ENCODE measurements around the gene REG4.
"Not testable (repeated sequence)": the region's sequence is repeated elsewhere in the genome, so short reads cannot be mapped to it uniquely, and the experiment has no call there.

Gene REG4

DNA sequence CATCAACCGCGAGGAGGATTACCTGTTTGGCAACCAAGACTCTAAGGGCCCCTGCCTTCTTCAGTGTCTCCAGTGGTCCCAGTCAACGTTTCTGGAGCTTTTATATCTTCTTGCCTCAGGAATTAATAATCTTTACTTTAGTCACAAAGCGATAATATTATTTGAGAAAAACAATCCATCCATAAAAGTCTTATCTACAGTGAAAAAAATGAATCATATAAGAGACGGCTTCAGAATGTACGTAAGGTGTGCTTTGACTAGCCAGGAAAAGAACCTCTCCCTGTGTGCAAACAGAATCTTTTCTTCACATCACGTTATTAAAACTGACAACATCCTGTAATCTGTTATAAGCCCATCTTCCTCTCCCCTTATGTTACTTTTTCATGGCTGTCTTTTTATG is at the start of gene REG4:
TSS of gene REG4 (minus strand) at position 74 of the 400 bp plus-strand sequence. CDS start 2,691 bp downstream, outside the sequence.
- DNase-seq: no peak

DNA sequence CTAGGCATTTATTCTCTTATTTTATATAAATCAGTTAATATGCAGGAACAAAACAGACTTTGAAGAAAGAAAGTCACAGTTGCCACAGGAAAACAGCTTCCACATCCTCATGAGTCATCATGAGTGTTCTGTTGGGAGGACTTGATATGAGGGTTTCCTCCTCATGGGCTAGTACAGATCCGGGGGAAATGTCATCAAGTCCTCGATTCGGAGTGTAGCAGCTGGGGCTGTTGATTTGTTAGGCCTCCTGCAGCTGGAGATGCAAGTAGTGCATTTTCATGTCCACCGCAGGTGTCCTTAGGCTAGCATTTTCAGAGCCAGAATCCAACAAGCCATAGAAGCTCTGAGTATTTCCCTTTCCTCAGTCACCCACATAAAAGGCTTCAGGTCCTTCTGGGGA is 48.4 kb upstream of the REG4 start:
- DNase-seq: peak; percentile 52

DNA sequence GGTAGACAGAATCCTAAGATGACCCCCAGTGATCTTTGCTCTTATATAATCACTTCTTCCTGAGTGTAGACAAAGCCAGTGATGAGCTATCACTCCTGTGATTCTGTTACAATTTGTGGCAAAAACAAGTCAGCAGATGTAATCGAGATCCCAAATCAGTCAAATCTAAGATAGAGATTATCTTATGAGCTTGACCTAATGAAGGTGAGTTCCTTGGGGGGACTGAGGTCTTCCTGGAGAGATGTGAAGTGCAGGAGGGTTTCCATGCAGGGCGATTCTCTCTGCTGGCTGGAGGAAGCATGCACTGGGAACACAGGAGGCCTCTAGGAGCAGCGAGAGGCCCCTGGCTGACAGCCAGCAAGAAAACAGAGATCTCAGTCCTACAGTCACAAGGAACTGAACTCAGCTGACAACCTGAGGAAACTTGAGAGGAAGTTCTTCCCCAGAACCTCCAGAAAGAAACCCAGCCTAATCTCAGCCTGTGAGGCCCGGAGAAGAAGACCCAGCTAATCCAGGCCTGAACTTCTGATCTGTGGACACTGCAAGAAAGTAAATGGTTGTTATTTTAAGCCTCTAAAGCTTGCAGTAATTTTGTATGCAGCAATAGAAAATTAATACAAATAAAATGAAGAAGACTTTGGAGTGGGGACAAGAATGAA is 47.4 kb upstream of the REG4 start:
- DNase-seq: not testable (repeated sequence)

DNA sequence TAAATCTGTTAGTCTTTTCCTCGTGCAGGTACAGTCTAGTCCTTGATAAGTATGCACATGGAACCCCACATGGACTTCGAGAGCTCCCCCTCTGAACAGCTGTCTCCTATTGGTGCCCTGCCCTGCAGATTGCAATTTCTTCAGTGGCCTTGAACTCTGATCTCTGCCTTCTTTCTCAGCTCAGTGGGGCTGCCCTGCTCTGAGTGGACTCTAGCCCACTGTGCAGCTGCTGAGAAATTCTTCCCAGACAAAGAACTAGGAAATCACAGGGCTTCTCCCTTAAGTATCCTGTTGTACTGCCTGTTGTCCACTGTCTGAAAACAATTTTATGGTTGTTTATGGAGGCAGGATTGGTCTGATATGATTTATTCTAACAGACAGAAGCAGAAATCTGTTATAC is 46.9 kb upstream of the REG4 start:
- DNase-seq: no peak

DNA sequence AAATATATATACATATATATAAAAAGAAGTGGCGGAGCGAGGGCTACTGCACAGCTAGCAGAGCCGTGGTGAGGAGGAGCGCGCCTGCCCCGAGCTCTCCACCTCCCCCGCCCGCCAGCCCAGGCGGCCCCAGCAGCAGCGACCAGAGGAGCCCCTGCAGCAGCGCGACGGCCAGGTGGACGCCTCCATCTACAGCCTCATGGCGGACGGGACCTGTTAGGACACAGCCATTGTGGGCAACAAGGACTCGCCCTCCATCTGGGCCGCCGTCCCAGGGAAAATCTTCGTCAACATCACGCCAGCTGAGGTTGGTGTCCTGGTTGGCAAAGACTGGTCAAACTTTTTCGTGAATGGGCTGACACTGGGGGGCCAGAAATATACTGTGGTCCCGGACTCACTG is 41.9 kb upstream of the REG4 start:
- no peak for DNase-seq

DNA sequence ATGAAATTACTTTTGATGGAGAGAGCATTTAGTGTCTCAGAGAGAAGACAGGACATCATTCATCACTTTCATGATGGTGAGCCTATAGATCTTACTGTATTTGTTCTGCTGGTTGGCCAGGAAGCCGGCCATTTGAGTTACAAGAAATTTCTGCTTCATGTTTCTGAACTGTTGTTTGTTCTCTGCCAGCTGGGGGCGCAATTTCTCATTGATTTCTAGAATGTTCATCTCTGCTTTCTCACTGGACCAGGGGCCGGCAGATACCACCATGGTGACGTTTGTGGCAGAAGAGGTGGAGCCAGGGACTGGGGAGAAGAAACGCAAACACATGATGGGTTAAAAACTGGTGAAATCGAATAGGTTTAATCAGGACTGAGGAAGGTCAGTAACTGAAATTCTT is 32.9 kb upstream of the REG4 start:
- DNase-seq: not testable (repeated sequence)

DNA sequence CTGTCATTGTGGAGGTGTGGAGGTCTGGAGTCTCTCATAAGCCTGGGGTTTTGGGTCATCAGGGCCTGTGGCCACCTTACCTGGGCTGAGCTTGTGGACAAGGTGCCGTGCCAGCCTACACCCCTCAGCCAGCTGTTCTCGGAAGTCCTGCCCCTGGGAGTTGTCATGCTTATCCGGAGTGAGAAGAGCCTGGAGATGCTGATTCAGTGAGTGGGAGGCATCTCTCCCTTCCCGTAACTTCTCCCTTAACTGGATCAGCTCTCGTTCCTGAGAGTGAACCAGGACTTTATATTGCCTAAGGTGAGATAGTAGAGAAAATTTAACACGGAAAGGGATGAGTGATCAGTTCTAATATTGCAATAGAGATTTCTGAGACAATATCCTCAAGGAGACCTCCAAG is 30.0 kb upstream of the REG4 start:
- no peak for DNase-seq

DNA sequence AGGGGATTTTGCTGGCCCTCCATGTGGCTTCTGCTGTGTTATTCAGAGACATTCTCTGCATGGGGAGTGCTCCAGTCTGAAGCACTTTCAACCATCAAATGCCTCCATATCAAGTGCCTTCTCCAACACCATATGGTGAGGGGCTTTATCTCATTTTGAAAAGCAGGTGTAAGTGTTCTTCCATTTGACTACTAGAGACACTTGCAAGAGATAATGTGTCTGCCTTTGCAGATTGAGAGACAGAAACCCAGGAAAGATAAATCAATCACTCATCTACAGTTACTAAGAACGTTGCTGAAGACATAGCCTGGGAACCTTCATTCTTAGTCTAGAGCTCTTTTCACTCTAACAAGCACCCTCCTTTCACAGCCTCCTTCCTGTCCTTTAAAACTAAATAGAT is 29.5 kb upstream of the REG4 start:
- no peak for DNase-seq

DNA sequence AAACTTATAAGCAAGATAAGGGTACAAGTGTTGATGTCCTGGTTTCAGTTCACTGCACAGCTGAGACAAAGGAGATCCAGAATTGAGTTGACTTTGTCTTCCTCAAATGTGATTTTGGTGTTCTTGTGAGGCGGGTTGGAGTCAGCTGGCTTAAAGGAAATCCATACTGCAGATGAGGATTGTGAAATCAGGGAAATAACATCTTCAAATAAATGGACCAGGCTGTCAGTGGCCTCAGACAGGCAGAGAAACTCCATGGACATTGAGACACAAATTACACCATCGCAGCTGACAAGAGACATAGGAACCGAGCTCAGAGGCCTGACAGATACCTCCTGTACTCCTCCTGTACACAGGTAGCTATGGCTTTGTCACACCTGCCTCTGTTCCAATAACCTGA is 27.0 kb upstream of the REG4 start:
- DNase-seq: no peak

DNA sequence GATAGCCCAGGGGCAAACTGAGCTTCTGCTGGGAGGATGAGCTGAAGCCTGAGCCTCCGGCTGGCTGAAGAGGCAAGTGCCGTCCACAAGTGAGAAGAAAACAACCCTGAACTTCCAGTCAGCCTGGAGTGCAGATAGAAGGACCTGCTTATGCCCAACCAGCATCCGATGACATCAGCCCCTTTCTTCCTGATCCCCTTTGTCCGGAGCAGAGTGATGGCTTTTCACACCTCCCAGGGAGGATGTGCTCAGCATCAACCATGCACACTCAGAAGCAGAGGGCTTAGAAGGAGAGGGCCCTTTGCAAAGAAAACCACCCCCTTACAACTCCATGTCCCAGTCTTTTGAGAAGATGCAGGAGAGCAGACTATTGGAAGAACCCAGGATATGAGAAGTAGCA is 23.7 kb upstream of the REG4 start:
- DNase-seq: no peak

DNA sequence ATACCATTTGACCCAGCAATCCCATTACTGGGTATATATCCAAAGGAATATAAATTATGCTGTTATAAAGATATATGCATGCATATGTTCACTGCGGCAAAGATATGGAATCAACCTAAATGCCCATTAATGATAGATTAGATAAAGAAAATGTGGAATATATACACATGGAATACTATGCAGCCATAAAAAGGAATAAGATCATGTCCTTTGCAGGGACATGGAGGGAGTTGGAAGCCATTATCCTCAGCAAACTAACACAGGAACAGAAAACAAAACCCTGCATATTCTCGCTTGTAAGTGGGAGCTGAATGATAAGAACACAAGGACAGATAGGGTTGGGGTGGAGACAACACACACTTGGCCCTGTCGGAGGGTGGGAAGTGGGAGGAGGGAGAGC is 19.8 kb upstream of the REG4 start:
- DNase-seq: no peak

DNA sequence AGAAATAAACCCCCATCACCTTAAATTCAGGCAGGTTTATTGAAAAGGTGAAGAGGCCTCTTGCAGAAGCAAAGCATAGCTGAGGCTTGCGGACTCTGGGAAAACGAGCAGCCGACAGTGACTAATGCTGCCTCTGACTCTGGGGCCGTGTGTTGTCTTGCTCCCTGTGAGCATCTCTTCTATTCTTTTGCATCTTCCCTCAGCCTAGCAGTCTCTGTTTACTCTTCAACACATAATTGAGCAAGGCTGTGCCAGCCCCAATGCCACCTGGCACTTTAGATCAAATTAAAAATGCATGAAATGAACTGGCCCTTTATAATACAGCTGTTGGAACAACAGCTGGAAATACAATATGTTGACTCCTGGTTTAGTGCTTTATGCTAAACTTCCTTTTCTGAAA is 18.4 kb upstream of the REG4 start:
- no peak for DNase-seq

DNA sequence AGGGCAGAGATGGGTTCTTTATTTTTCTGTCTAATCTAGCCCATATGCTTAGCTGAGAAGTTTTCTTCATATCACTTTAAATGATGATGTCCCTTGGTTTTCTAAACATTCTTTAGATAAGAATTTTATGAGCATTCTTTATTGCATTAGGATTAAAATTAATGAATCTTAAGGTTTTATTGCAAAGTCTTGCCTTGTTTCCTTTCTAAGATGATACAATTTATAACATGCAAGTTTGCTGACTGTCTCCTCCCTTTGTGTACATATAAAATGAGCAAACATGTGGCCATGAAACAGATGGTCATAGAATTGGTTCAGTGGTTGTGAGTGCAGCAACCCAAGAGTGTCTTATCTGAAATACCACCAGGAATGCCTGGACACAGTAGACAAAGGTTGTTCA is 17.7 kb upstream of the REG4 start:
- DNase-seq: not testable (repeated sequence)

DNA sequence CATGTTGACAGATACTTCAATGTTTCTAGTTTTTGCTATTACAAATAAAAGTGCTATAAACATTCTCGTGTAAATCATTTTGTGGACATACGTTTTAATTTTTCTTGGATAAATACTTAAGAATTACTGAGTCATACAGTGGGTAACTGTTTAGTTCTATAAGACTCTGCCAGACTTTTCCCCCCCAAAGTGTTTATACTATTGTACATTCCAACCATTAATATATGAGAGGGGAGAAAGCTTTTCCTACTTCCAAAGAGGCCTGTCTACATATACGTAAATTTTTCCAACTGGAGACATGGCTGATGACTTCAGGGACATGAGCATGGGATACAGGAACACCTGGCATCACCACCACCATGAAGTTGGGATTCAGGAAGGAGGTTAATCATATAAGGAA is 17.0 kb upstream of the REG4 start:
- no peak for DNase-seq

DNA sequence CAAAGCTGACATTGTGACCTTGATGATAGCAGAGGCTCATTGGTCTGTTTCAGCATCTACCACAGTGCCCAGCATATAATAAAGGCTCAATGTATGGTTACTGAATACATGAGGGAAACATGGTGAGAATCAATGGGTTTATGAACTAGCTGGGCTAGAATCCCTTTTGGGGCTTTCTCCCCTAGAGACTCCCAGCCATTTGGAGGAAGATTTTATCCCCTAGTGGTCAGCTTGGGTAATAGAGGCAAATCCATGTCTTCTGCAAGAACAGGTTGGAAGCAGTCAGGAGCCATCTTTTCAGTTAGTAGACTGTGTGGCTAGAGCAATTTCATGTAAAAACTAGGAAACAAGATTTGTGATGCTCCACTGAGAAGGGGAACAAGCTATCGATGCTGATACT is 15.8 kb upstream of the REG4 start:
- DNase-seq: peak; percentile 4

DNA sequence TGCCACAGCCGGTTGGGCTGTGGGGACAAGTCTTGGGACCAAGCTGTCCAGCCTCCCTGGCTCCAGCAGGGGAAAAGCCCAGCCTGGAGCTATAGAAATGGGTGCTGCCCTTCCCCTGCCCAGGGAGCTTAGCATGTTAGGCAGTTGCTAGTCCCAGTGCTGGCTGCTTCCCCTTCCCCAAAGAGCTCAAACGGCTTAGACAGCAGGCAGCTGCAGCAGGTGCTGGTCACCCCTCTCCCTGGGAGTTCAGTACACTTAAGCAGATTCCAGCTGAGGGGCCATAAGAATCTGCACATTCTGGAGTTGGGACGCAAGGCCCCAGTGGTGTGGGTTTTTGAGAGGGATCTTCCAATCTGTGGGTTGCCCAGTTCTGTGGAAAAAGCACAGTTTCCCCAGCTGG is 11.1 kb upstream of the REG4 start:
- no peak for DNase-seq

DNA sequence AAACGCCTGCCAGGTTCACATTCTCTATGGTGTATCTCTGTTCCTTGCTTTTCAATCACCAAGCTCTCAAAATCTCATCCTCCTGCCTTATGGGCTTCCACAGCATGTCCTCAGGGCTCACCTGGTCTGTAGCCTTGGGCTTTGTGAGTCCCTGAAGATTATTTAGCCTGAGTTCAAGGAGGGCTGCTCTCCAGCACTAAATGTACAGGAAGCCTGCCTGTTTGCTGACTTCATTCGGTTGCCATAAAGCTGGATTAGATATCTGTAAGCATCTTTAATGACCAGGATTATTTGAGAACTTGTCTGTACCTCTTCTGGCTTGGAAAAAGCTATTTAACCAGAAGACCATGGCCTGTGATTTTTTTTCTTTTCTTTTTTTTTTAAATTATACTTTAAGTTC is 6.9 kb upstream of the REG4 start:
- no peak for DNase-seq

DNA sequence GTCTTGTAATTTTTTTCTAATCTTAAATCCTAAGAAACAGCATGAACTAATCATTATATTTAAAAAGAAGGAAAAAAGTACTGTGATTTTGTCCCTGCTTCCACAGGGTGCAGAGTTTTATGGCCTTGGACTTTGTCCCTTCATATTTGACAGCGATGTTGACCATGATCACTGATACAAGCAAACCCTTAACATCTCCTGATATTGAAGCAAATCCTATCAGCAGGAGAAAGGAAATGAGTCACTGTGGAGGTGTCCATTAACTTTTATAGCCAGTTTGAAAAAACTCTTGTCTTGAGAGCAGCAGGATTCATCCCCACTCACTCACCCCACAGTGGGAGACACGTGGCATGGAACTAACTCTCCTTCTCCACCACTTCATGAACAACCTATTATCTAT is 5.1 kb upstream of the REG4 start:
- no peak for DNase-seq

DNA sequence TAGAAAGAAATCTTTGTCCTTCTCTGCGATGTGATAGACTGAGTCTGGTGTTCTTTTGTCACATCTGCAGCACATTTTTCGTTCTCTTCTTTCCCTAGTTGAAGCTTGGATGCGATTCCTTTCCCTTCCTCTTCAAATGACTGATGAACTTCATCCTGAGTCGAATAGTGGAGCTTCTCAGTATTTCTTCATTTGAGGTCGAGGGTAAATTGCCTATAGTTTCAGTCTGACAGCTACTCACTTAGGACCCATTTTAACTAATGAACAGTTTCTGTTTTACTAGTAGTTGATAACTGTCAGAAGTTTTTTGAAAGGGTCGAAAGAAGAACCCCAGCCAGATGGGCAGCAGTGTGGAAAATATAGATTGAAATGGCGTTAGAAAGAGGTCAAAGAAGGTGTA is 4.7 kb upstream of the REG4 start:
- DNase-seq: no peak

DNA sequence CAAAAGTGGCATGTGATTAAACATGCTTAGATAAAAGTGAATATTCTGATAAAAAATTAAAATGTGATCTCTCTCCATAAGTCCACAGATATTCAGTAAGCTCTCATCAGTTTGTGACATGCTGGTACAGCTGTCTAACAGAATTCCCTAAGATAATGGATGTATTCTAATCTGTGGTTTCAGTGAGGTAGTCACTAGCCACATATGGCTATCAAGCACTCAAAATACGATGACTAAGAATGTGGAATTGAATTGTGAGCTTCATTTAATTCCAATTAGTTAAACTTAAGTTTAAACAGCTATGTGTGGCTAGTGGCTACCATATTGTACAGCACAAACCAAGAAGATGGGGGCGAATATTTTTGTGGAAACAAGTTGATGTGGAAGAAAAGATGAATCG is 4.1 kb upstream of the REG4 start:
- DNase-seq: no peak

DNA sequence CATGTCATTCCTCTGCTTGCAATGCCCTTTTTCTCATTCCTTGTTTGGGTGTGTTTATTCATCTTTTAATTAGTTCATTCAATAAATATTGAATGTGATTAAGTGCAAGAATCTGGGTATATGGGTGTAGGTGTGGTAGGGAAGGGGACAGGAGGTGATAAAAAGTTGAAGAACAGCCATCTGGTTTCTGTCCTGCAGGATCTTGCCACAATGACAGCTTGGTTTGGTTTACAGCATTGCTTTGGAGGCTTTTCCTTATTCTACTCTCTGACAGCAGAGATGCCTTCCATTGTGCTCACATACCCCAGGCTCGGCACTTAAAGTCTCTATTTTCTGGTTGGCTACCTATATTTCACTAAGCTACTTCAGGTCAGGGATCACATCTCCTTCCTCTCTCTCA is 3.0 kb upstream of the REG4 start:
- no peak for DNase-seq

DNA sequence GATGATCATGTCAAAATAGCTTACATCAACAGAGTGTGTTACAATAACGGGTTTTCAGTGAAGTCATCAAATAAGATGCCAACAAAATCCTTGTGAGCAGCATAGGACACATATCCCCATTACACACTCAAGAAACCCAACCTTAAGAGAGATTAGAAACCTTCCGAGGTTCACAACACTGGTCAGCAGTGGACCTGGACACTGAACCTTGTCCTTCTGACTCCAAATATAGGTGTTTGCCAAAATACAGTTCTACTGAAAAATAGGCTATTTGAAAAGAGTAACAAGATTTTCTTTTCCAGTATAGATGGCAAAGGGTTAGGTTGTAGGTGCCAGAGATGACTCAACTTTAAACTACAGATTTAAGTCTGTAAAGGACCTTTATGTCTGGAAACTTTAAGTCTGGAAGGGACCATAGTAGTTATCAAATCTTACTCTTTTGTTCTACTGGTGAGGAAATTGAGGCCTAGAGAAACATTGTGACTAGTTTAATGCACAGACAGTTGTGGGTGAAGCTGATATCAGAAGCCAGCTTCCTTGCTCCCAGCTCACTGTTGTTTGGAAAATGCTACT is 811 bp upstream of the REG4 start:
- peak; percentile 20 for DNase-seq

DNA sequence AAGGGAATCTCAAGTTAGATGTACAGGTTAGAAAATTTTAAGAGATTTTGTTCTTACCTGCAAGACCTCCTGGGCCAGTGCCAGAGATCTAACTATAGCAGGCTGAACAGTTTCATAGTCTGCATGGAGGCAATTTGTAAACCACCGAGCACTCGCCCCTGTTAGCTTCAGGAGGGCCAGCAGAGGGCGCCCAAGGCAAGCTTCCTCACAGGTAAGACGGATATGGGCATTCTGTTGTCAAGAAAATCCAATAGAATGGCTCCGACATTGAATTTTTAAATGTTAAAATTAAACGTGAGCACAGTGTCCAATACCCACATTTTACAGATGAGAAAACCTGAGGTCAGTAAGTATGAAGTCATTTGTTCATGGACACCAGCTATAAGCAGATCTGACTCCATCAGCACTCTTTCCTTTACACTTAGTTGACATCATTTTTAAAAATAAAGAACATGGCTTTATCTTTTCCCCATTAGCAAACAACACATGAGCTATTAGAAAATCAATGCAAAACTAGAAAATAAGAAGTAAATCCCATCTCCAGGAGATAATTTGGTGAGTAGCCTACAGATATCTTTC is 2.2 kb downstream of the REG4 start:
- peak; percentile 70 for DNase-seq

DNA sequence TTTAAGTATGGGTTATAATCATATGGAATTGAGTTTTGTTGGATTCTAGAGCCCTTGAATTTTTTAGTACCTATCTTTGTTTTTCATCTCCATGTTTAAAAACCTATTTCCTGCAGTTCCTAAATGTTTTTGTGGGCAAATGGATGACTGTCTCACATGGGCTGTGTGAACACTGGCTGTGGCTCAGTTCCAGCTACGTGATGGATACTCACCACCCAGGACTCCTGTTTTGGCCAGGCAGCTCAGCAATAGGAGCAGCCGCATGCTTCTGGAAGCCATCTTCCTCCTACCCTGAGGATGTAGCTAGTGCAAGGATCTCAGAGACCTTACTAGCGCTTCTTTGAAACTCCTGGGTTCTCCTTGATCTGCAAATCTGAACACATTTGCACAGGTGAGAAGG is 2.8 kb downstream of the REG4 start:
- no peak for DNase-seq

DNA sequence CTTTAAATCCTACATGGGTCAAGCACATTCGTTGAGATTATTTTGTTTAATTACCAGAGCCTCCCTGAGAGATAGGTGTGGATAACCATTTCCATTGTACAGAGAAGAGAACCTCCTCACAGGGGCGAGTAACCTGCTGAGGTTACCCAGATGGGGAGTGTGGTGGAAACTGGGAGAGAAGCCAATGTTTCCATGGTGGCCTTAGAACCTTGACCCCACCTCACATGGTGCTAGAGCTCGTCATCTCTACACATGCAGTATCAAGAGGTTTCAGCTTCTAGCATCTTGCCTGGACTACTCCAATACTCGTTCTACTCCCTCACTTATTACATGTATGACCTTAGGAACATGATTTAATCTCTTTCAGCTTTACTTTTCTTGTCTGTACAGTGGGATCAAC is 4.8 kb downstream of the REG4 start:
- no peak for DNase-seq
